Body of pancreas (tissue), 4 donors: ENCODE results near the gene NCL. TPM values are rescaled to one million over a fixed set of nuclear protein-coding genes. Genes with fewer than 3 reads are reported as not detected.

ENCODE experiments used
- ATAC-seq: fragments of 150-250 bp; one replicate; pipeline ENCODE4 v1.9.1; 2016
- DNase-seq, 4 donors: peaks; one replicate each; pipeline ENCODE4 v3.0.0-alpha.2; 2019
- H3K27ac ChIP-seq, 4 donors: fragments of 200-600 bp; sonication (generic); 1 replicate in 3 of 4; 2 replicates in 1 of 4; pipeline versions ENCODE4 v1.5.1 to v1.6.1; 2016 to 2019; ENCODE audit warnings: mild to moderate bottlenecking in 1 of 4, mixed read lengths in 1 of 4, moderate library complexity in 1 of 4
- H3K27me3 ChIP-seq, 2 donors: fragments of 200-600 bp; sonication (generic); one replicate each; pipeline ENCODE4 v1.6.0; 2016; ENCODE audit warnings: mild to moderate bottlenecking in 1 of 2
- H3K36me3 ChIP-seq, 2 donors: fragments of 200-600 bp; sonication (generic); replicated peaks in 1 of 2; 2 replicates each; pipeline ENCODE4 v1.5.1; 2016; ENCODE audit warnings: low read depth in 2 of 2; ENCODE audit not compliant: insufficient read depth in 1 of 2
- H3K4me1 ChIP-seq: fragments of 200-600 bp; sonication (generic); one replicate; pipeline ENCODE4 v1.6.0; 2016
- H3K4me3 ChIP-seq, 2 donors: fragments of 200-600 bp; sonication (generic); 1 replicate in 1 of 2; 2 replicates in 1 of 2; pipeline ENCODE4 v1.5.1; 2016 to 2019
- H3K9me3 ChIP-seq, 3 donors: fragments of 200-600 bp; sonication (generic); 1 replicate in 2 of 3; 2 replicates in 1 of 3; pipeline ENCODE4 v1.5.1; 2016
- POLR2A ChIP-seq, 3 donors: fragments of 450-650 bp; IDR thresholded peaks; one replicate each; pipeline ENCODE4 v1.6.1; 2016; ENCODE audit warnings: antibody characterized with exemption in 3 of 3, mild to moderate bottlenecking in 2 of 3
- WGBS, 2 donors: methylation state at CpG; one replicate each; pipeline ENCODE4 v1.1.5; 2017; 5-methylcytosine and 5-hydroxymethylcytosine counted together
- intact Hi-C: fragments of 100-400 bp; cut with DNase I; formaldehyde crosslinking; loops from one replicate; pipeline ENCODE4 v1.15.1; 2023
- total RNA-seq, 2 donors: library from RNA; depleted of rRNA; stranded (reverse); fragments of >200 nt; gene quantifications; one replicate each; pipeline ENCODE4 v1.1.0, GENCODE V29; 2016
- TF ChIP-seq, protein P1 (sequence below), 7 experiments: fragments of 450-650 bp in 4 of 7; fragments of 200-600 bp in 3 of 7; sonication (generic) in 3 of 7; IDR thresholded peaks; one replicate each; pipeline ENCODE4 v1.5.1; 2016 to 2019; ENCODE audit warnings: antibody characterized with exemption in 7 of 7

NCL gene
- total RNA-seq, 2 donors from 2014 or later, result 108 to 159 TPM

- H3K36me3 ChIP-seq, result peaks cover 48 to 64% of the 10 kb centered on the region in 2 donors
- intact Hi-C loops, result no loop called here
- no peak overlapping the region for H3K27ac ChIP-seq
- TF ChIP-seq, protein P1, sequence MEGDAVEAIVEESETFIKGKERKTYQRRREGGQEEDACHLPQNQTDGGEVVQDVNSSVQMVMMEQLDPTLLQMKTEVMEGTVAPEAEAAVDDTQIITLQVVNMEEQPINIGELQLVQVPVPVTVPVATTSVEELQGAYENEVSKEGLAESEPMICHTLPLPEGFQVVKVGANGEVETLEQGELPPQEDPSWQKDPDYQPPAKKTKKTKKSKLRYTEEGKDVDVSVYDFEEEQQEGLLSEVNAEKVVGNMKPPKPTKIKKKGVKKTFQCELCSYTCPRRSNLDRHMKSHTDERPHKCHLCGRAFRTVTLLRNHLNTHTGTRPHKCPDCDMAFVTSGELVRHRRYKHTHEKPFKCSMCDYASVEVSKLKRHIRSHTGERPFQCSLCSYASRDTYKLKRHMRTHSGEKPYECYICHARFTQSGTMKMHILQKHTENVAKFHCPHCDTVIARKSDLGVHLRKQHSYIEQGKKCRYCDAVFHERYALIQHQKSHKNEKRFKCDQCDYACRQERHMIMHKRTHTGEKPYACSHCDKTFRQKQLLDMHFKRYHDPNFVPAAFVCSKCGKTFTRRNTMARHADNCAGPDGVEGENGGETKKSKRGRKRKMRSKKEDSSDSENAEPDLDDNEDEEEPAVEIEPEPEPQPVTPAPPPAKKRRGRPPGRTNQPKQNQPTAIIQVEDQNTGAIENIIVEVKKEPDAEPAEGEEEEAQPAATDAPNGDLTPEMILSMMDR (IDR thresholded peaks at IDR 0.05), result no peak
- no peak for TF ChIP-seq POLR2A (IDR thresholded peaks at IDR 0.05)
- no peaks in the 10 kb centered on the region for H3K27me3 ChIP-seq
- 87 to 94% methylated on average over 6 of the region's 6 CpGs for WGBS, 2 donors
- DNase-seq (no peak), ATAC-seq (no peak)
- peaks cover 9% of the 10 kb centered on the region for H3K4me1 ChIP-seq
- H3K4me3 ChIP-seq, result no peak overlapping the region
- no peaks in the 10 kb centered on the region for H3K9me3 ChIP-seq
These were observed 8.4 kb downstream of the NCL start for GRCh38 chr2:231455890-231456289.

DNA sequence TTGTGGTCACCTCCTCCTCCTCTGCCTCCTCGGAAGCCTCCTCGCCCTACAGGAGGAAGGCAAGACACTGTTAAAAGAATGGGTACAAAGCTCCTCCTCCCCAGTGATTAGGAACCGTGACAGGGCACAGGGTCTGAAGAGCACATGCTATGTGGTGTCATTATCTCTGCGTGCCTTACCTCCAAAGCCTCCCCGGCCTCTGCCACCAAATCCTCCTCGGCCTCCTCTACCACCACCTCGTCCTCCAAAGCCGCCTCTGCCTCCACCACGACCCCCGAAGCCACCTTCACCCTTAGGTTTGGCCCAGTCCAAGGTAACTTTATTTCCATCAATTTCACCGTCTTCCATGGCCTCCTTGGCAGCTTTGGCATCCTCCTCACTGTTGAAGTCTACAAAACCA is 9.1 kb downstream of the NCL start:
- Histone ChIP-seq H3K27ac (no peak overlapping the region), H3K36me3 (peaks cover 41 to 58% of the 10 kb centered on the region in 2 donors), H3K4me1 (peaks cover 2% of the 10 kb centered on the region), H3K4me3 (no peak overlapping the region), H3K27me3 (no peaks in the 10 kb centered on the region), H3K9me3 (no peaks in the 10 kb centered on the region)
- 76 to 82% methylated on average over 11 of the region's 11 CpGs for WGBS, 2 donors
- ATAC-seq, result no peak
- no peak for DNase-seq
- TF ChIP-seq, protein P1 (IDR thresholded peaks at IDR 0.05), result no peak
- peak in 1 of 3 donors; percentile 10 for TF ChIP-seq POLR2A (IDR thresholded peaks at IDR 0.05)
- intact Hi-C loops, result no loop called here

DNA sequence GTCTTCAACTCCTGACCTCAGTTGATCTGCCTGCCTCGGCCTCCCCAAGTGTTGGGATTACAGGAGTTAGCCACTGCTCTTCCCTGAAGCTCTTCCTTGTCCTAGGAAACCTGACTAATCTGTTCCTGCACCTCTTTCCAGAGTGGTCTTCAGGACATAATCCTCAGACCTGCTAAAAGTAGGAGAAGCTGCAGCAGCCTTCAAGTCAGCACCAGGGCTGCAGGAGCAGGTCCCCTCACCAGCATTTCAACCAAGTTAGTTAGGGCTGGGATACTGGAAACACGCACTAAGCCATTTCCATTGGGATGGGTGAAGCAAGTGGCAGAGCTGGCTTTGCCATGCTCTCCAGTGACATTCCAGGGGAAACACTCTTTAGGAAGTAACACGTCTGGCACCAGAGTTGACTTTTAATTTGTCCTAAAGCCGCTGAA is 9.9 kb downstream of the NCL start:
- peaks cover 37 to 50% of the 10 kb centered on the region in 2 donors for H3K36me3 ChIP-seq

GRCh38 chr2:231452799-231453508 is 11.3 kb downstream of the NCL start:
- ATAC-seq (peak; percentile 48), DNase-seq (peak in 2 of 4 donors; percentile 16 to 31)
- TF ChIP-seq POLR2A (IDR thresholded peaks at IDR 0.05), result peak in 1 of 3 donors; percentile 3
- TF ChIP-seq, protein P1 (IDR thresholded peaks at IDR 0.05), result no peak
- Histone ChIP-seq H3K27ac (peak overlapping the region in 1 of 4 donors; percentile 49), H3K4me1 (no peaks in the 10 kb centered on the region), H3K9me3 (no peaks in the 10 kb centered on the region), H3K27me3 (no peaks in the 10 kb centered on the region), H3K36me3 (peaks cover 29 to 36% of the 10 kb centered on the region in 2 donors), H3K4me3 (no peak overlapping the region)
- intact Hi-C loops, result no loop called here
- WGBS, 2 donors, result 52 to 63% methylated on average over 6 to 10 of the region's 10 CpGs

More for the DNA sequence above, 9.9 kb downstream of the NCL start:
- Histone ChIP-seq H3K4me3 (no peak overlapping the region), H3K9me3 (no peaks in the 10 kb centered on the region), H3K4me1 (no peaks in the 10 kb centered on the region), H3K27me3 (no peaks in the 10 kb centered on the region), H3K27ac (no peak overlapping the region)
- intact Hi-C loops, result no loop called here
- TF ChIP-seq POLR2A (IDR thresholded peaks at IDR 0.05), result no peak
- TF ChIP-seq, protein P1 (IDR thresholded peaks at IDR 0.05), result no peak
- WGBS, 2 donors, result 73 to 79% methylated on average over 4 of the region's 4 CpGs
- DNase-seq (no peak), ATAC-seq (no peak)

DNA sequence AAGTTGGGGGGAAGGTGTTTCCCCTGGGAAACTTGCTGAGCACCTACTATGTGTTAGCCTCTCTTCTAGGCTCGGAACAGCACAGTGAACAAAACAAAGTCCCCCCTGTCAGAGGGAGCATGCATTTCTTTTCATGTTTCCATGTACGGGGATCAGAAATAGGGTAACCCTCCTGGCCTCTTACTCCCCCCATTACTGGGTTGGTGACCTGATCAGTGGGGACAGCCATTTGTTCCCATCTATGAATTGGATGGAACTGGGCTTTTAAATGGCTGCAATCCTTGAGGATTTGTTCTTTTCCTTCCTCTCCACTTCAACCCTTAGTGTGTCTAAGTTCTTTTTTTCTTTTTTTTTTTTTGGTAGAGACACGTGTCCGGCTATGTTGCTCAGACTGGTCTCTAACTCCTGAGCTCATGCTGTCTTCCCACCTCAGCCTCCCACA is 13.7 kb downstream of the NCL start:
- Histone ChIP-seq H3K9me3 (no peaks in the 10 kb centered on the region), H3K27me3 (no peaks in the 10 kb centered on the region), H3K27ac (no peak overlapping the region), H3K4me3 (no peak overlapping the region), H3K4me1 (no peaks in the 10 kb centered on the region), H3K36me3 (peaks cover 8 to 14% of the 10 kb centered on the region in 2 donors)
- WGBS, 2 donors, result 92 to 94% methylated on average over 3 to 4 of the region's 4 CpGs
- ATAC-seq, result no peak
- intact Hi-C loops, result no loop called here
- TF ChIP-seq, protein P1 (IDR thresholded peaks at IDR 0.05), result no peak
- no peak for TF ChIP-seq POLR2A (IDR thresholded peaks at IDR 0.05)
- DNase-seq, result no peak
